K562 (cell line): ENCODE data around the gene SLC39A13. TPM values are rescaled to one million over a fixed set of nuclear protein-coding genes. Genes with fewer than 3 reads are reported as not detected.

ENCODE experiments used
- ATAC-seq: fragments of 200-7000 bp; cut with Tn5 transposase; 3 replicates; pipeline ENCODE4 v1.9.1; 2020; ENCODE audit warnings: moderate library complexity
- BruUV-seq: library from RNA; stranded (reverse); fragments of 400-500 nt; replicated peaks from 2 replicates; lab custom pipeline; 2021; lab: Mats Ljungman, UMichigan
- CTCF ChIA-PET: fragments of 300-600 bp; formaldehyde crosslinking; extraction: SDS; loops from one replicate; lab custom pipeline; 2021; ENCODE audit warnings: low intra/inter-chr PET ratio; lab: Yijun Ruan, JAX
- POLR2A ChIA-PET: fragments of 300-600, 350-650 bp; sonication (Branson Sonifier 250); formaldehyde crosslinking; extraction: SDS; loops from one replicate; lab custom pipeline; 2021; ENCODE audit warnings: antibody characterized with exemption, inconsistent platforms; lab: Yijun Ruan, JAX
- DNase-seq, 4 experiments: peaks; one replicate each; pipeline versions ENCODE4 v3.0.0 to v3.0.0-alpha.2; 2011 to 2018; ENCODE audit warnings: low spot score in 3 of 4, mixed read lengths in 3 of 4; ENCODE audit errors: extremely low read depth in 1 of 4
- FAIRE-seq: peaks from 2 replicates; lab custom pipeline; 2011; peaks lifted over from hg19 to GRCh38; lab: Jason Lieb, UNC
- H2AFZ ChIP-seq: 2 replicates; pipeline ENCODE4 v1.6.0; 2011; ENCODE audit warnings: low read depth, low read length, control low read depth, inconsistent platforms
- H3K27ac ChIP-seq: fragments of 200-600 bp; 3 replicates; pipeline ENCODE4 v1.8.0; 2011; ENCODE audit warnings: low read depth, mild to moderate bottlenecking, control low read depth, inconsistent platforms, low read length, moderate library complexity, mixed read lengths; ENCODE audit errors: extremely low read depth
- H3K27me3 ChIP-seq, 2 experiments: fragments of 300-600 bp in 1 of 2; 2 replicates in 1 of 2; 3 replicates in 1 of 2; pipeline versions ENCODE4 v1.6.0 to v1.8.0; 2011; ENCODE audit warnings: inconsistent platforms in 2 of 2, low read length in 2 of 2, mild to moderate bottlenecking in 1 of 2, mixed read lengths in 1 of 2, moderate library complexity in 1 of 2; ENCODE audit not compliant: control insufficient read depth in 2 of 2, insufficient read depth in 2 of 2
- H3K36me3 ChIP-seq: fragments of 300-600 bp; 3 replicates; pipeline ENCODE4 v1.8.0; 2011; ENCODE audit warnings: mild to moderate bottlenecking, low read length, inconsistent platforms; ENCODE audit not compliant: control insufficient read depth, insufficient read depth
- H3K4me1 ChIP-seq, 2 experiments: fragments of 200-600 bp in 1 of 2; replicated peaks in 1 of 2; 2 replicates in 1 of 2; 3 replicates in 1 of 2; pipeline versions ENCODE4 v1.5.1 to v1.8.0; 2011; ENCODE audit warnings: inconsistent platforms in 2 of 2, low read length in 2 of 2, mild to moderate bottlenecking in 1 of 2, mixed read lengths in 1 of 2, moderate library complexity in 1 of 2; ENCODE audit not compliant: control insufficient read depth in 2 of 2, insufficient read depth in 2 of 2
- H3K4me2 ChIP-seq: 2 replicates; pipeline ENCODE4 v1.6.1; 2011; ENCODE audit warnings: low read length, control low read depth, inconsistent platforms, mixed read lengths; ENCODE audit not compliant: insufficient read depth
- H3K4me3 ChIP-seq: fragments of 200-600 bp; sonication (generic), shearing (Covaris generic); 2 replicates; pipeline ENCODE4 v1.5.1; 2016; ENCODE audit warnings: control low read depth, inconsistent platforms
- H3K79me2 ChIP-seq: fragments of 200-600 bp; 3 replicates; pipeline ENCODE4 v1.8.0; 2011; ENCODE audit warnings: low read length, inconsistent platforms; ENCODE audit not compliant: control insufficient read depth, insufficient read depth
- H3K9ac ChIP-seq, 2 experiments: 2 replicates each; pipeline versions ENCODE4 v1.6.0 to v1.6.1; 2011; ENCODE audit warnings: low read depth in 2 of 2, low read length in 2 of 2, control low read depth in 1 of 2, inconsistent platforms in 1 of 2, mild to moderate bottlenecking in 1 of 2, mixed read lengths in 1 of 2; ENCODE audit not compliant: insufficient read depth in 1 of 2
- H3K9me1 ChIP-seq: one replicate; pipeline ENCODE4 v1.6.0; 2011; ENCODE audit warnings: inconsistent platforms, mild to moderate bottlenecking, low read length, moderate library complexity; ENCODE audit not compliant: control insufficient read depth, insufficient read depth
- H3K9me3 ChIP-seq: replicated peaks from 2 replicates; pipeline ENCODE4 v1.5.1; 2011; ENCODE audit warnings: low read depth, low read length, inconsistent platforms; ENCODE audit not compliant: control insufficient read depth, insufficient read depth
- H4K20me1 ChIP-seq: replicated peaks from 2 replicates; pipeline ENCODE4 v1.6.1; 2011; ENCODE audit warnings: low read length, inconsistent platforms, mixed read lengths; ENCODE audit not compliant: control insufficient read depth, insufficient read depth
- CC2D1A ChIP-seq: fragments of 450-650 bp; IDR thresholded peaks from 2 replicates; pipeline ENCODE4 v1.6.1; 2017; ENCODE audit warnings: mild to moderate bottlenecking
- ELF4 ChIP-seq: fragments of 450-650 bp; formaldehyde crosslinking; IDR thresholded peaks from 2 replicates; pipeline ENCODE4 v1.4.0; 2022; ENCODE audit warnings: missing genetic modification characterization
- GTF2A2 ChIP-seq: IDR thresholded peaks from 2 replicates; pipeline ENCODE4 v1.6.1; 2016; ENCODE audit warnings: mild to moderate bottlenecking, missing genetic modification characterization, missing compliant biosample characterization
- HDAC1 ChIP-seq, 2 experiments: fragments of 450-650 bp; IDR thresholded peaks; 2 replicates each; pipeline ENCODE4 v1.6.1; 2016 to 2017; ENCODE audit warnings: inconsistent platforms in 1 of 2, mild to moderate bottlenecking in 1 of 2, moderate library complexity in 1 of 2
- KDM1A ChIP-seq, 2 experiments: fragments of 450-650 bp; IDR thresholded peaks; 2 replicates each; pipeline ENCODE4 v1.6.1; 2016; ENCODE audit warnings: mild to moderate bottlenecking in 2 of 2
- MYC ChIP-seq, 2 experiments: fragments of 250-450 bp in 1 of 2; sonication (Bioruptor Pico) in 1 of 2; IDR thresholded peaks; 2 replicates each; pipeline versions ENCODE4 v1.5.1 to v1.6.1; 2012 to 2021; ENCODE audit warnings: low read depth in 2 of 2, borderline replicate concordance in 1 of 2, improper control_type of control experiment in 1 of 2, low read length in 1 of 2, mild to moderate bottlenecking in 1 of 2, moderate library complexity in 1 of 2
- NFIC ChIP-seq: fragments of 450-650 bp; IDR thresholded peaks from 2 replicates; pipeline ENCODE4 v1.6.1; 2017; ENCODE audit warnings: mild to moderate bottlenecking, inconsistent platforms
- NKRF ChIP-seq: fragments of 450-650 bp; IDR thresholded peaks from 2 replicates; pipeline ENCODE4 v1.6.1; 2016; ENCODE audit warnings: borderline replicate concordance
- PKNOX1 ChIP-seq: fragments of 450-650 bp; IDR thresholded peaks from 2 replicates; pipeline ENCODE4 v1.6.1; 2016
- RAD51 ChIP-seq: fragments of 450-650 bp; IDR thresholded peaks from 2 replicates; pipeline ENCODE4 v1.7.1; 2016; ENCODE audit warnings: low read depth, mild to moderate bottlenecking, borderline replicate concordance
- SIN3B ChIP-seq: fragments of 450-650 bp; IDR thresholded peaks from 2 replicates; pipeline ENCODE4 v1.6.1; 2017; ENCODE audit warnings: low read depth, mild to moderate bottlenecking, moderate library complexity
- SMARCC2 ChIP-seq: fragments of 450-650 bp; IDR thresholded peaks from 2 replicates; pipeline ENCODE4 v1.6.1; 2017; ENCODE audit warnings: antibody characterized with exemption, moderate library complexity, mild to moderate bottlenecking, low read depth
- SOX6 ChIP-seq: fragments of 450-650 bp; IDR thresholded peaks from 2 replicates; pipeline ENCODE4 v1.6.1; 2014; ENCODE audit warnings: mild to moderate bottlenecking
- ZBTB7A ChIP-seq: IDR thresholded peaks from 2 replicates; pipeline ENCODE4 v1.6.1; 2011; ENCODE audit warnings: low read depth, mild to moderate bottlenecking, low read length, moderate library complexity, borderline replicate concordance; ENCODE audit not compliant: control insufficient read depth
- ZNF12 ChIP-seq: sonication (generic); formaldehyde crosslinking; IDR thresholded peaks from 2 replicates; pipeline ENCODE4 v1.4.0; 2020; ENCODE audit warnings: mild to moderate bottlenecking, missing genetic modification reagents
- ZNF224 ChIP-seq: sonication (generic); formaldehyde crosslinking; IDR thresholded peaks from 2 replicates; pipeline ENCODE4 v1.8.0; 2022; ENCODE audit warnings: mild to moderate bottlenecking, missing genetic modification reagents
- ZNF449 ChIP-seq: fragments of 250-450 bp; sonication (Bioruptor Pico); IDR thresholded peaks from 2 replicates; pipeline ENCODE4 v1.8.0; 2022; ENCODE audit warnings: moderate library complexity, mild to moderate bottlenecking, inconsistent platforms
- WGBS: fragments of 100-300 bp; shearing (Covaris generic); methylation state at CpG from one replicate; pipeline ENCODE4 v1.1.6; 2016; ENCODE audit warnings: low coverage, mixed read lengths; ENCODE audit not compliant: insufficient coverage; ENCODE audit errors: missing lambda C conversion rate; 5-methylcytosine and 5-hydroxymethylcytosine counted together
- in situ Hi-C: fragments of 300-500 bp; cut with MboI; formaldehyde crosslinking; loops from 4 replicates; pipeline ENCODE4 v1.15.0; 2018; ENCODE audit warnings: inconsistent platforms, mixed read lengths
- intact Hi-C: fragments of 100-400 bp; cut with micrococcal nuclease; formaldehyde crosslinking; loops from 2 replicates; pipeline ENCODE4 v1.14.2; 2022
- polyA plus RNA-seq, 8 experiments: library from polyadenylated mRNA; depleted of rRNA in 4 of 8; stranded (reverse) in 5 of 8; unstranded in 3 of 8; fragments of >200 nt; fragmentation: Nextera tagmentation in 2 of 8; fragmentation: Illumina TruSeq in 1 of 8; extraction: Ambion mirVana in 2 of 8; extraction: Trizol in 1 of 8; gene quantifications; 2 replicates each; pipeline versions ENCODE4 v1.2.1 to v1.2.3, GENCODE V29; 2011 to 2014; ENCODE audit warnings: inconsistent platforms in 1 of 8, missing spikeins in 1 of 8
- total RNA-seq, 7 experiments: library from RNA; depleted of rRNA in 6 of 7; stranded (reverse); fragments of >200 nt in 6 of 7; fragmentation: Illumina TruSeq in 2 of 7; extraction: Trizol in 2 of 7; gene quantifications; 2 replicates each; pipeline versions ENCODE4 v1.2.1 to v1.2.3, GENCODE V29; 2011 to 2021; ENCODE audit warnings: low replicate concordance in 1 of 7

SLC39A13 gene
- total and polyA plus RNA-seq, 9 of the 15 experiments (the other 6 are each of a cell fraction or from before 2014, with no cell fraction given): 0.17 to 15.9 (median 3.2) TPM

GRCh38 chr11:47366020-47366490 lies 42.3 kb upstream of the SLC39A13 start (continued):
- TF ChIP-seq SMARCC2: no peak

GRCh38 chr11:47369676-47370075 lies 38.7 kb upstream of the SLC39A13 start:
- no TSS peak for BruUV-seq
- Histone ChIP-seq H3K4me2 (peak overlapping the region; percentile 31; the same call in 1 of the 2 replicates), H4K20me1 (no peaks in the 10 kb centered on the region), H3K36me3 (peaks cover 7% of the 10 kb centered on the region; the same call in 1 of the 3 replicates), H3K4me3 (no peak overlapping the region), H3K9me1 (no peaks in the 10 kb centered on the region), H2AFZ (peak overlapping the region; percentile 38; the same call in 1 of the 2 replicates), H3K27ac (no peak overlapping the region), H3K9ac (no peak overlapping the region; a peak in 1 of 4 replicates), H3K27me3 (no peaks in the 10 kb centered on the region), H3K79me2 (no peaks in the 10 kb centered on the region), H3K4me1 (peaks cover 12 to 26% of the 10 kb centered on the region in 2 experiments; a peak in 4 of 5 replicates), H3K9me3 (no peaks in the 10 kb centered on the region)
- WGBS: 4% methylated on average over 3 of the region's 3 CpGs
- DNase-seq: peak in 1 of 4 experiments; percentile 40
- intact Hi-C loops (loop anchor here (10.0 kb wide), 1 partner anchor 245 kb away; no protein-coding TSS in a partner anchor), in situ Hi-C loops (loop anchor here (5.0 kb wide), 1 partner anchor 38 kb away; the partner anchor contains the start of gene SLC39A13)
- POLR2A ChIA-PET: interaction anchor here (0.7 to 1.1 kb wide), 3 partner anchors 11 to 978 kb away, joined by 3 to 5 read pairs (median 4); no protein-coding TSS in a partner anchor
- ATAC-seq: peak; percentile 12; the same call in 2 of the 3 replicates
- CTCF ChIA-PET: no interaction called here
- peak; percentile 35 for FAIRE-seq
- TF ChIP-seq ZNF449 (CRISPR knock-in tag) (no peak), ZNF12 (CRISPR knock-in tag) (no peak), MYC (IDR thresholded peaks at IDR 0.05; ENCODE audit: low read depth, low read length) (no peak), MYC (CRISPR knock-in tag; IDR thresholded peaks at IDR 0.05; ENCODE audit: borderline replicate concordance, low read depth) (no peak), ELF4 (CRISPR knock-in tag) (no peak), SOX6 (peak; percentile 55; the same call in 1 of the 2 replicates), NFIC (0 out of 2 replicates have a peak, but pooled peaks have one; percentile 4), RAD51 (no peak), PKNOX1 (peak; percentile 34; the same call in 1 of the 2 replicates), SIN3B (no peak), KDM1A (IDR thresholded peaks at IDR 0.05) (peak; percentile 63 to 74), NKRF (no peak), ZBTB7A (no peak), HDAC1 (IDR thresholded peaks at IDR 0.05) (peak in 1 of 2 experiments; percentile 52; a peak in 2 of 4 replicates), GTF2A2 (tag) (no peak), ZNF224 (CRISPR knock-in tag) (no peak), CC2D1A (no peak)
